Right lobe of liver (tissue), 6 donors: Measurements from ENCODE around the gene MEIKIN. TPM values are rescaled to one million over a fixed set of nuclear protein-coding genes. Genes with fewer than 3 reads are reported as not detected.

Experiments used
- ATAC-seq, 4 donors: fragments of 200-7000 bp; cut with Tn5 transposase; one replicate each; pipeline ENCODE4 v1.9.1; 2020; ENCODE audit warnings: mild to moderate bottlenecking in 4 of 4, moderate library complexity in 4 of 4
- DNase-seq, 3 donors: peaks; one replicate each; pipeline ENCODE4 v3.0.0-alpha.2; 2020
- H3K27ac ChIP-seq, 3 donors: fragments of 200-600 bp; one replicate each; pipeline ENCODE4 v1.8.0; 2022
- H3K27me3 ChIP-seq, 2 donors: fragments of 200-600 bp; one replicate each; pipeline ENCODE4 v1.8.0; 2022
- H3K36me3 ChIP-seq, 4 donors: fragments of 200-600 bp; sonication (generic) in 1 of 4; one replicate each; pipeline versions ENCODE4 v1.5.1 to v1.8.0; 2017 to 2022; ENCODE audit warnings: control low read depth in 1 of 4
- H3K4me1 ChIP-seq, 4 donors: fragments of 200-600 bp; sonication (generic) in 1 of 4; one replicate each; pipeline versions ENCODE4 v1.5.1 to v1.8.0; 2017 to 2022; ENCODE audit warnings: control low read depth in 1 of 4
- H3K4me3 ChIP-seq, 3 donors: fragments of 200-600 bp; one replicate each; pipeline ENCODE4 v1.8.0; 2022
- H3K9me3 ChIP-seq, 4 donors: fragments of 200-600 bp; sonication (generic) in 1 of 4; one replicate each; pipeline versions ENCODE4 v1.5.1 to v1.8.0; 2017 to 2022; ENCODE audit warnings: control low read depth in 1 of 4
- POLR2A ChIP-seq: fragments of 450-650 bp; IDR thresholded peaks from one replicate; pipeline ENCODE4 v1.6.1; 2017; ENCODE audit warnings: antibody characterized with exemption, mild to moderate bottlenecking
- WGBS: methylation state at CpG from one replicate; pipeline ENCODE4 v1.1.6; 2018; ENCODE audit warnings: low coverage, low lambda C conversion rate; ENCODE audit not compliant: insufficient coverage; ENCODE audit errors: missing lambda C conversion rate; 5-methylcytosine and 5-hydroxymethylcytosine counted together
- intact Hi-C, 2 donors: fragments of 100-400 bp; cut with DNase I; formaldehyde crosslinking; loops; one replicate each; pipeline versions ENCODE4 v1.11.2 to v1.14.1; 2022
- total RNA-seq, 6 experiments: library from RNA; depleted of rRNA in 2 of 6; stranded (reverse); fragments of >200 nt in 2 of 6; fragmentation: NEBNext Ultra II Directional in 3 of 6; extraction: Animal tissue kit (Norgen Biotek cat#: 25700) in 3 of 6; gene quantifications; one replicate each; pipeline versions ENCODE4 v1.1.0 to v1.2.4, GENCODE V29; 2016 to 2023
- TF ChIP-seq, protein P1 (sequence below), 4 donors: fragments of 200-600 bp in 3 of 4; fragments of 450-650 bp in 1 of 4; IDR thresholded peaks; one replicate each; pipeline versions ENCODE4 v1.5.1 to v1.8.0; 2016 to 2022; ENCODE audit warnings: antibody characterized with exemption in 4 of 4, mild to moderate bottlenecking in 2 of 4
- donor health status: DM: no; HTN: yes; CAD: no.
- donor health status: DM: no; HTN: no; CAD: no.
- donor health status: DM: no; HTN: no; CAD: no.
- donor health status: DM: no; HTN: yes; CAD: no.
- donor health status: DM: no; HTN: yes; CAD: no.

The MEIKIN gene
- total RNA-seq, 6 experiments from 2014 or later: 0.55 TPM; not detected in 5

DNA sequence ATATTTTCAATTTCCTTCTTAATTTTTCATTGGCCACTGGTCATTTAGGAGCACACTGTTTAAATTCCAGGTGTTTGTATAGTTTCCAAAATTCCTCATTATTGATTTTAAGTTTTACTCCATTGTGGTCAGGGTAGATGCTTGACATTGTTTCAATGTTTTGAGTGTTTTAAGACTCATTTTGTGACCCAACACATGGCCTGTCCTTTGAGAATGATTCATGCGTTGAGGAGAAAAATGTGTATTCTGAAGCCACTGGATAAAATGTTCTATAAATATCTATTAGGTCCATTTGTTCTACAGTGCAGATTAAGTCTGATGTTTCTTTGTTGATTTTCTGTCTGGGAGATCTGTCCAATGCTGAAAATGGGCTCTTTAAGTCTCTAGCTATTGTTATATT is 124.2 kb downstream of the MEIKIN start:
- Histone ChIP-seq H3K27ac (no peak overlapping the region), H3K9me3 (no peaks in the 10 kb centered on the region), H3K4me1 (no peaks in the 10 kb centered on the region), H3K27me3 (no peaks in the 10 kb centered on the region), H3K4me3 (no peak overlapping the region), H3K36me3 (no peaks in the 10 kb centered on the region)
- ATAC-seq (no peak), DNase-seq (no peak)
- 89% methylated on average over 1 of the region's 1 CpG for WGBS
- intact Hi-C loops: no loop called here
- TF ChIP-seq, protein P1, sequence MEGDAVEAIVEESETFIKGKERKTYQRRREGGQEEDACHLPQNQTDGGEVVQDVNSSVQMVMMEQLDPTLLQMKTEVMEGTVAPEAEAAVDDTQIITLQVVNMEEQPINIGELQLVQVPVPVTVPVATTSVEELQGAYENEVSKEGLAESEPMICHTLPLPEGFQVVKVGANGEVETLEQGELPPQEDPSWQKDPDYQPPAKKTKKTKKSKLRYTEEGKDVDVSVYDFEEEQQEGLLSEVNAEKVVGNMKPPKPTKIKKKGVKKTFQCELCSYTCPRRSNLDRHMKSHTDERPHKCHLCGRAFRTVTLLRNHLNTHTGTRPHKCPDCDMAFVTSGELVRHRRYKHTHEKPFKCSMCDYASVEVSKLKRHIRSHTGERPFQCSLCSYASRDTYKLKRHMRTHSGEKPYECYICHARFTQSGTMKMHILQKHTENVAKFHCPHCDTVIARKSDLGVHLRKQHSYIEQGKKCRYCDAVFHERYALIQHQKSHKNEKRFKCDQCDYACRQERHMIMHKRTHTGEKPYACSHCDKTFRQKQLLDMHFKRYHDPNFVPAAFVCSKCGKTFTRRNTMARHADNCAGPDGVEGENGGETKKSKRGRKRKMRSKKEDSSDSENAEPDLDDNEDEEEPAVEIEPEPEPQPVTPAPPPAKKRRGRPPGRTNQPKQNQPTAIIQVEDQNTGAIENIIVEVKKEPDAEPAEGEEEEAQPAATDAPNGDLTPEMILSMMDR (IDR thresholded peaks at IDR 0.05): no peak
- TF ChIP-seq POLR2A: no peak

DNA sequence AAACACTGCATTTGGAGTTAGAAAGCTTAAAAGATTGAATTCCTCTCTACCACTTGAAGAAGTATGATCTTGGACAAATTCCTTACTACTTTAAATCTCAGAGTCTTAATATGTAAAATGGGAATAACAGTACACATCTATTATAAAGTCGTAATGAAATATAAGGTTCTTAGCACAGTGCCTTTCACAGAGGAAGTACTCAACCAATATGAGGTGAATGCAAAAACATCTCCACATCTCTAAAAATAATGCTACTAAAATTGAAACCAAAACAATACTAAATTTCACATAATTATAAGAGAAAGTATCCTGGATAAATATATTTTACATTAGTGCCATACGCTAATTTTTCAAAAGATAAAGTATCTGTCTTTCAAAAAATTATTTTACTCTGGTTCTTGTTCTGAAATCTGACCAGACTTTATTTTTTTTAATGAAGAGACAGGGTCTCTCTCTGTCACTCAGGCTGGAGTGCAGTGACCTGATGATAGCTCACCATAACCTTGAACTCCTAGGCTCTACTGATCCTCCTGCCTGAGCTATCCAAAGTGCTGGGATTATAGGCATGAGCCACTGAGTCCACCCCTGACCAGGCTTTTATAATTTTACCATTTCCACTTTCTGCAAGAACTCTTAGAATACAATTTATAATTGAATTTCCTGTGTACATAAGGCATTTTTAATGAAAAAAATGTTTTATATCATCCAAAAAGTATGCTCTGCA is 127.3 kb downstream of the MEIKIN start:
- Histone ChIP-seq H3K4me3 (no peak overlapping the region), H3K9me3 (no peaks in the 10 kb centered on the region), H3K27ac (no peak overlapping the region), H3K36me3 (no peaks in the 10 kb centered on the region), H3K27me3 (no peaks in the 10 kb centered on the region), H3K4me1 (no peaks in the 10 kb centered on the region)
- DNase-seq (no peak), ATAC-seq (no peak)
- TF ChIP-seq, protein P1 (IDR thresholded peaks at IDR 0.05): no peak
- TF ChIP-seq POLR2A: no peak
- WGBS: 75% methylated on average over 2 of the region's 2 CpGs
- intact Hi-C loops: no loop called here

DNA sequence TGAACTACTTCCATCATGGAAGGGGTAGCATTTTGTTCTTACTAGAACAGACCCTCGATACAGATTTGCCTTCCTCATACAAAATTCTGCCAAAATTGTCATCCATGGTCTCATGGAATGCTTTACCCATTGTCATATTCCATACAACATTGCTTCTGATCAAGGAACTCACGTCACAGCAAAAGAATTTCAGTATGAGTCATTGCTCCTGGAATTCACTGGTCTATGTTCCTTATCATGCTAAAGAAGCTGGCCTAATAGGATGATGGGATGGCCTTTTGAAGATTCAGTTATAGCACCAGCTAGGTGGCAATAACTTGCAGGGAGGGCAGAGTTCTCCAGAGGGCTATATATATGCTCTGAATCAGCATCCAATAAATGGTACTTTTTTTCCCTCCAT is 130.5 kb downstream of the MEIKIN start:
- no peak for TF ChIP-seq POLR2A
- TF ChIP-seq, protein P1 (IDR thresholded peaks at IDR 0.05): no peak
- Histone ChIP-seq H3K27ac (no peak overlapping the region), H3K36me3 (no peaks in the 10 kb centered on the region), H3K4me3 (no peak overlapping the region), H3K9me3 (no peaks in the 10 kb centered on the region), H3K27me3 (no peaks in the 10 kb centered on the region), H3K4me1 (no peaks in the 10 kb centered on the region)
- WGBS: 46% methylated on average over 2 of the region's 2 CpGs
- intact Hi-C loops: no loop called here
- ATAC-seq: no peak
- no peak for DNase-seq

DNA sequence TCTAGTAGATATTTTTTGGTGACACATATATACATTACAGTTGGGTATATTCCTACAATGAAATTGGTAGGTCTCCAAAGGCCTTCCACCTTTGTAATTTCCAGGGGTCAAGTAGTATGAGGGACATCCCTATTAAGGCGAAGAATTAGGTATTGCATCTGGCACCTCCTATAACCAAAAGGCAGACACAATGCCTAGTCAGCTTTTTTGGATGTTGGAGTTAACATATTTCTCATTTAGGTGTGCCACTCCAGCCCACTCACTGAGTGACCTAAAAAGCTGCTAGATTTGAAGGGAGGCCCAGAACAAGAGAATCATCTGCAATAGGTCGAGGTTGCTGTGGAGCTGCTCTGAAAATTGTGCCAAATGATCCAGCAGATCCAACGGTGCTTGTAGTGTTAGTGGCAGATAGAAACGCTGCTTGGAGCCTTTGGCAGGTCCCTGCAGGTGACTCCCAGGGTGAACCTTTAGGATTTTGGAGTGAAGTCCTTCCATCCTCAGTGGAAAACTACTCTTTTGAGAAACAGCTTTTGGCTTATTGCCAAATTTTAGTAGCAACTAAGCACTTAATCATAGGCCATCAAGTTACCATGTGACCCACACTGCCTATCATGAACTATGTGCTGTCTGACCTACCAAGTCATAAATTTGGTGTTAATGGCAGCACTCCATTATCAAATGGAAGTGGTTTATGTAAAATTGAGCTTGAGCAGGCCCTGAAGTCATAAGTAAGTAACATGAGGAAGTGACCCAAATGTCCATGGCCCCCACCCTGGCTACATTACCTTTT is 132.9 kb downstream of the MEIKIN start:
- Histone ChIP-seq H3K4me1 (no peaks in the 10 kb centered on the region), H3K36me3 (no peaks in the 10 kb centered on the region), H3K4me3 (no peak overlapping the region), H3K27ac (no peak overlapping the region), H3K27me3 (no peaks in the 10 kb centered on the region), H3K9me3 (no peaks in the 10 kb centered on the region)
- intact Hi-C loops: no loop called here
- no peak for TF ChIP-seq POLR2A
- 89% methylated on average over 1 of the region's 4 CpGs for WGBS
- ATAC-seq: no peak
- DNase-seq: no peak

DNA sequence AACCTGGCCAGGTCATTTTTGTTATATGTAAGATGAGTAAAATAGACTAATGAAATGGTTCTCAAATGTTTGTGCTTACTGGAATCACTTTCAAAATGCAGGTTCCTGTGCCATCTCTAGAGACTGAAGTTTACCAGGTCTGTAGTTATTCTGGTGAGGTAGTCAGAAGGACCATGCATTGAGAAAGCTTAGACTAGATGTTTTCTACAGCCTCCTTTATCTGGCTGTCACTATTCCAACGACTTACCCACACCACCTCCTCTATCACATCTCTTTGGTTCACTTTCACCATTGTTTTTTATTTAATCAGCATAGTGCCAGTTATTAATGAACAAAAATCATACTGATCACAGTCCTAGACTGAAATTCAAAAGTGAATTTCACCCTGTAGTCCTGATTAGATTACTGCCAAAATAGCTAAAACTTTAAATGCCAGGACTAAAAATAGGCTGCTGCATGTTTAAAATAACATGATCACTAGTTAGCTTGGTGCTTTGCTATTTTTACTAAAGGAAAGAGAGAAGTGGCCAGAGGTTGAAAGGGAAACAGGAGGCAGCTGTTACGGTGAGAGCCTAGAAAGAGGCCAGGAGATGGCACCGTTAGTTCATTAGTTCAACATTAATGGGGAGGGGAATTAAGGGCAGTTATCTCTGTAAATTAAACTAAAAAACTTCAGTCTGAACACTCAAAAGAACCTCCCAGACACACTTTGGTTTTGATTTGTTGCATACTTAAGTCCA is 134.8 kb downstream of the MEIKIN start:
- H3K4me3 ChIP-seq: no peak overlapping the region
- no peak for DNase-seq
- 5% methylated on average over 3 of the region's 3 CpGs for WGBS
- H3K9me3 ChIP-seq: no peaks in the 10 kb centered on the region
- intact Hi-C loops: no loop called here
- H3K27ac ChIP-seq: no peak overlapping the region
- ATAC-seq: peak; percentile 39 to 65 (median 54)
- no peaks in the 10 kb centered on the region for H3K4me1 ChIP-seq
- no peaks in the 10 kb centered on the region for H3K36me3 ChIP-seq
- TF ChIP-seq, protein P1 (IDR thresholded peaks at IDR 0.05): peak; percentile 19 to 36 (median 24)
- TF ChIP-seq POLR2A: no peak
- no peaks in the 10 kb centered on the region for H3K27me3 ChIP-seq
